CD4-positive, alpha-beta memory T cell (primary cell): ENCODE measurements around the gene PATJ. TPM values are rescaled to one million over a fixed set of nuclear protein-coding genes. Genes with fewer than 3 reads are reported as not detected.
"Not testable (repeated sequence)": the region's sequence is repeated elsewhere in the genome, so short reads cannot be mapped to it uniquely, and the experiment has no call there.

Experiments used
- CTCF ChIA-PET: fragments of 350-600 bp; sonication (Branson Sonifier 250); formaldehyde crosslinking; loops from one replicate; lab custom pipeline; 2021; ENCODE audit warnings: inconsistent platforms; ENCODE audit not compliant: partially characterized antibody; lab: Charles Lee
- POLR2A ChIA-PET: fragments of 350-600 bp; sonication (Branson Sonifier 250); formaldehyde crosslinking; loops from one replicate; lab custom pipeline; 2021; ENCODE audit not compliant: partially characterized antibody; lab: Charles Lee
- DNase-seq, 5 donors: peaks; one replicate each; pipeline versions ENCODE4 v3.0.0 to v3.0.0-alpha.2; 2020 to 2022; ENCODE audit warnings: mixed read lengths in 1 of 5
- H3K27ac ChIP-seq: one replicate; pipeline ENCODE4 v1.7.0; 2013; ENCODE audit warnings: low read depth, low read length
- H3K27me3 ChIP-seq: 2 replicates; pipeline ENCODE4 v1.7.0; 2013; ENCODE audit warnings: mild to moderate bottlenecking, low read length, moderate library complexity; ENCODE audit not compliant: insufficient read depth
- H3K36me3 ChIP-seq: 2 replicates; pipeline ENCODE4 v1.7.0; 2013; ENCODE audit warnings: mild to moderate bottlenecking, low read length, moderate library complexity; ENCODE audit not compliant: insufficient read depth
- H3K4me1 ChIP-seq: 2 replicates; pipeline ENCODE4 v1.7.0; 2013; ENCODE audit warnings: mild to moderate bottlenecking, low read length, moderate library complexity; ENCODE audit not compliant: insufficient read depth
- H3K4me3 ChIP-seq, 2 donors: one replicate each; pipeline ENCODE4 v1.7.0; 2013; ENCODE audit warnings: low read length in 2 of 2, mild to moderate bottlenecking in 1 of 2
- H3K9me3 ChIP-seq, 2 donors: one replicate each; pipeline ENCODE4 v1.7.0; 2013; ENCODE audit warnings: low read length in 2 of 2, control low read depth in 1 of 2; ENCODE audit not compliant: control insufficient read depth in 1 of 2
- H3K27ac Mint-ChIP-seq, 7 donors: one replicate each; pipeline ENCODE4 v1.8.0; 2020 to 2021; ENCODE audit warnings: mixed read lengths in 7 of 7, mild to moderate bottlenecking in 6 of 7, inconsistent platforms in 3 of 7, moderate library complexity in 3 of 7
- H3K27me3 Mint-ChIP-seq, 2 donors: one replicate each; pipeline ENCODE4 v1.8.0; 2020 to 2021; ENCODE audit warnings: mixed read lengths in 2 of 2
- H3K36me3 Mint-ChIP-seq, 2 donors: one replicate each; pipeline ENCODE4 v1.8.0; 2020 to 2021; ENCODE audit warnings: mixed read lengths in 2 of 2, inconsistent platforms in 1 of 2, mild to moderate bottlenecking in 1 of 2
- H3K4me1 Mint-ChIP-seq, 4 donors: one replicate each; pipeline ENCODE4 v1.8.0; 2020 to 2021; ENCODE audit warnings: mixed read lengths in 4 of 4, mild to moderate bottlenecking in 1 of 4
- H3K4me3 Mint-ChIP-seq, 8 donors: one replicate each; pipeline ENCODE4 v1.8.0; 2020 to 2021; ENCODE audit warnings: mixed read lengths in 8 of 8, mild to moderate bottlenecking in 7 of 8, moderate library complexity in 6 of 8, inconsistent platforms in 3 of 8
- H3K9me3 Mint-ChIP-seq, 8 donors: one replicate each; pipeline ENCODE4 v1.8.0; 2020 to 2021; ENCODE audit warnings: mixed read lengths in 8 of 8, mild to moderate bottlenecking in 5 of 8, inconsistent platforms in 3 of 8, moderate library complexity in 1 of 8
- intact Hi-C: fragments of 100-400 bp; cut with micrococcal nuclease; formaldehyde crosslinking; loops from one replicate; pipeline ENCODE4 v1.15.1; 2023
- polyA plus RNA-seq, 2 donors: library from polyadenylated mRNA; unstranded; fragments of 300-500 nt; fragmentation: Illumina TruSeq; gene quantifications; one replicate each; pipeline ENCODE4 v1.2.3, GENCODE V29; 2021
- total RNA-seq, 2 experiments: library from RNA; stranded (reverse); gene quantifications; one replicate each; pipeline ENCODE4 v1.2.3, GENCODE V29; 2021

PATJ gene
- total and polyA plus RNA-seq, 4 experiments from 2014 or later, result 10.1 to 49.0 (median 38.0) TPM

- intact Hi-C loops, DNase-seq, H3K9me3 Mint-ChIP-seq, H3K27ac Mint-ChIP-seq, H3K9me3 ChIP-seq, H3K27me3 Mint-ChIP-seq, H3K27ac ChIP-seq, H3K4me3 ChIP-seq, POLR2A ChIA-PET, CTCF ChIA-PET, H3K27me3 ChIP-seq, H3K4me3 Mint-ChIP-seq, H3K36me3 ChIP-seq: not testable (repeated sequence)
- H3K4me1 ChIP-seq, result peaks cover 18% of the 10 kb centered on the region
- Mint-ChIP-seq H3K36me3 (peaks cover 12 to 39% of the 10 kb centered on the region in 2 donors), H3K4me1 (peaks cover 20 to 36% (median 21%) of the 10 kb centered on the region in 4 donors)
Observed at GRCh38 chr1:61718996-61719663, 23.1 kb upstream of the PATJ start.

- POLR2A ChIA-PET, result no interaction called here
- no peak for DNase-seq
- peaks cover 0 to 25% of the 10 kb centered on the region in 2 donors for H3K36me3 Mint-ChIP-seq
Observed at GRCh38 chr1:61724506-61724812, 17.8 kb upstream of the PATJ start.

GRCh38 chr1:61724813-61725694 is 17.2 kb upstream of the PATJ start, which contains the start of gene TM2D1:
TM2D1 (minus strand) TSS chr1:61725141; CDS start chr1:61725120, 21 bp downstream.
- Histone ChIP-seq H3K27ac (peak within 1 kb of the TSS; percentile 88), H3K4me1 (peaks cover 29% of the 10 kb centered on the region), H3K9me3 (no peaks in the 10 kb centered on the region), H3K36me3 (peaks cover 3% of the 10 kb centered on the region), H3K4me3 (peak within 1 kb of the TSS; percentile 85 to 100), H3K27me3 (no peaks in the 10 kb centered on the region)
- ChIA-PET POLR2A (interaction anchor here (0.6 to 2.4 kb wide), 7 partner anchors 12 to 60 kb away, joined by 3 to 16 read pairs (median 4); no protein-coding TSS in a partner anchor), CTCF (interaction anchor here (1.8 kb wide), 1 partner anchor 118 kb away, joined by 4 read pairs; no protein-coding TSS in a partner anchor)
- Mint-ChIP-seq H3K9me3 (no peaks in the 10 kb centered on the region), H3K27me3 (no peaks in the 10 kb centered on the region), H3K4me1 (peaks cover 14 to 39% (median 25%) of the 10 kb centered on the region in 4 donors), H3K27ac (peak within 1 kb of the TSS; percentile 94 to 98 (median 98)), H3K36me3 (peaks cover 0 to 22% of the 10 kb centered on the region in 2 donors), H3K4me3 (peak within 1 kb of the TSS; percentile 92 to 99 (median 96))
- intact Hi-C loops, result loop anchor here (1.0 to 10.0 kb wide), 7 partner anchors 11 to 1910 kb away; partner anchors contain the start of genes HOOK1 and PATJ
- DNase-seq, result peak; percentile 82 to 88 (median 83)

More at GRCh38 chr1:61724506-61724812, 17.8 kb upstream of the PATJ start:
- H3K4me1 Mint-ChIP-seq, result peaks cover 14 to 39% (median 25%) of the 10 kb centered on the region in 4 donors
- no peaks in the 10 kb centered on the region for H3K9me3 Mint-ChIP-seq
- CTCF ChIA-PET, result no interaction called here
- H3K4me3 Mint-ChIP-seq, result peak overlapping the region; percentile 92 to 99 (median 96)
- no peaks in the 10 kb centered on the region for H3K27me3 Mint-ChIP-seq
- H3K27ac ChIP-seq, result peak overlapping the region; percentile 88
- peak overlapping the region; percentile 94 to 98 (median 98) for H3K27ac Mint-ChIP-seq
- peaks cover 3% of the 10 kb centered on the region for H3K36me3 ChIP-seq
- intact Hi-C loops, result loop anchor here (10.0 kb wide), 2 partner anchors 130 to 1910 kb away; partner anchors contain the start of gene HOOK1
- no peaks in the 10 kb centered on the region for H3K9me3 ChIP-seq
- H3K4me1 ChIP-seq, result peaks cover 29% of the 10 kb centered on the region
- H3K27me3 ChIP-seq, result no peaks in the 10 kb centered on the region
- H3K4me3 ChIP-seq, result peak overlapping the region; percentile 85 to 100

- Histone ChIP-seq H3K27ac (no peak overlapping the region), H3K4me3 (no peak overlapping the region), H3K4me1 (peaks cover 25% of the 10 kb centered on the region), H3K36me3 (no peaks in the 10 kb centered on the region), H3K9me3 (no peaks in the 10 kb centered on the region), H3K27me3 (no peaks in the 10 kb centered on the region)
- DNase-seq, result no peak
- ChIA-PET CTCF (no interaction called here), POLR2A (no interaction called here)
- H3K4me1 Mint-ChIP-seq, result peaks cover 12 to 28% (median 21%) of the 10 kb centered on the region in 4 donors
- H3K27me3 Mint-ChIP-seq, result peaks cover 0 to 2% of the 10 kb centered on the region in 2 donors
- peaks cover 0 to 14% of the 10 kb centered on the region in 2 donors for H3K36me3 Mint-ChIP-seq
- H3K4me3 Mint-ChIP-seq, result peak overlapping the region in 3 of 8 donors; percentile 41 to 73 (median 44)
- no peaks in the 10 kb centered on the region for H3K9me3 Mint-ChIP-seq
- H3K27ac Mint-ChIP-seq, result peak overlapping the region in 2 of 7 donors; percentile 31 to 52
- intact Hi-C loops, result loop anchor here (5.0 to 10.0 kb wide), 3 partner anchors 127 to 1913 kb away; partner anchors contain the start of gene HOOK1
Observed at GRCh38 chr1:61727544-61727943, 14.7 kb upstream of the PATJ start.

GRCh38 chr1:61730679-61731078 is 11.6 kb upstream of the PATJ start:
- CTCF ChIA-PET, H3K27me3 Mint-ChIP-seq: not testable (repeated sequence)

GRCh38 chr1:61732726-61733125 is 9.6 kb upstream of the PATJ start:
- H3K36me3 ChIP-seq, result no peaks in the 10 kb centered on the region
- Mint-ChIP-seq H3K9me3 (no peaks in the 10 kb centered on the region), H3K4me1 (peaks cover 3 to 10% (median 5%) of the 10 kb centered on the region in 4 donors), H3K27ac (no peak overlapping the region), H3K27me3 (peaks cover 0 to 3% of the 10 kb centered on the region in 2 donors), H3K36me3 (no peaks in the 10 kb centered on the region), H3K4me3 (no peak overlapping the region)
- no peak overlapping the region for H3K27ac ChIP-seq
- H3K4me3 ChIP-seq, result no peak overlapping the region
- ChIA-PET CTCF (no interaction called here), POLR2A (no interaction called here)
- intact Hi-C loops, result no loop called here
- H3K27me3 ChIP-seq, result no peaks in the 10 kb centered on the region
- peaks cover 10% of the 10 kb centered on the region for H3K4me1 ChIP-seq
- DNase-seq, result no peak
- no peaks in the 10 kb centered on the region for H3K9me3 ChIP-seq

More at GRCh38 chr1:61730679-61731078, 11.6 kb upstream of the PATJ start:
- H3K4me3 ChIP-seq, H3K4me1 Mint-ChIP-seq, H3K9me3 Mint-ChIP-seq, H3K27me3 ChIP-seq, POLR2A ChIA-PET, H3K27ac ChIP-seq, H3K4me1 ChIP-seq, DNase-seq, H3K4me3 Mint-ChIP-seq, H3K36me3 Mint-ChIP-seq, H3K36me3 ChIP-seq, H3K27ac Mint-ChIP-seq, H3K9me3 ChIP-seq, intact Hi-C loops: not testable (repeated sequence)
